OCI-LY7 (cell line): ENCODE measurements around the gene CNPY1. TPM values are rescaled to one million over a fixed set of nuclear protein-coding genes. Genes with fewer than 3 reads are reported as not detected.

ENCODE experiments used
- BruUV-seq: library from RNA; stranded (reverse); fragments of 400-500 nt; replicated peaks from 2 replicates; lab custom pipeline; 2021; lab: Mats Ljungman, UMichigan
- CTCF ChIA-PET: fragments of 300-600 bp; sonication (Branson Sonifier 250); formaldehyde crosslinking; loops from one replicate; lab custom pipeline; 2022; ENCODE audit warnings: antibody characterized with exemption; ENCODE audit not compliant: unreplicated experiment; lab: Charles Lee
- POLR2A ChIA-PET: fragments of 300-600 bp; sonication (Branson Sonifier 250); formaldehyde crosslinking; loops from one replicate; lab custom pipeline; 2022; ENCODE audit warnings: antibody characterized with exemption; lab: Charles Lee
- DNase-seq: peaks from one replicate; pipeline ENCODE4 v3.0.0-alpha.2; 2015; ENCODE audit warnings: low spot score
- H2AFZ ChIP-seq: fragments of 200-600 bp; sonication (generic), shearing (Covaris generic); 2 replicates; pipeline ENCODE4 v1.6.1; 2014; ENCODE audit warnings: mild to moderate bottlenecking, antibody characterized with exemption, low read length, moderate library complexity
- H3K27ac ChIP-seq: fragments of 200-600 bp; sonication (generic); 2 replicates; pipeline ENCODE4 v1.5.1; 2014; ENCODE audit warnings: mixed run types, low read depth, mild to moderate bottlenecking, moderate library complexity, low read length, inconsistent platforms; ENCODE audit not compliant: poor library complexity, severe bottlenecking
- H3K36me3 ChIP-seq: fragments of 200-600 bp; sonication (generic); 2 replicates; pipeline ENCODE4 v1.6.1; 2014; ENCODE audit warnings: mild to moderate bottlenecking, antibody characterized with exemption, low read length, moderate library complexity, mixed read lengths; ENCODE audit not compliant: insufficient read depth
- H3K4me1 ChIP-seq: fragments of 200-600 bp; sonication (generic); 2 replicates; pipeline ENCODE4 v1.5.1; 2014; ENCODE audit warnings: mild to moderate bottlenecking, low read length; ENCODE audit not compliant: insufficient read depth, poor library complexity, severe bottlenecking
- H3K4me2 ChIP-seq: fragments of 200-600 bp; sonication (generic); 2 replicates; pipeline ENCODE4 v1.6.1; 2014; ENCODE audit warnings: mild to moderate bottlenecking, low read length
- H3K4me3 ChIP-seq: fragments of 200-600 bp; sonication (generic); 2 replicates; pipeline ENCODE4 v1.5.1; 2014; ENCODE audit warnings: mild to moderate bottlenecking, low read depth, low read length; ENCODE audit not compliant: poor library complexity, severe bottlenecking
- H3K79me2 ChIP-seq: fragments of 200-600 bp; sonication (generic); 2 replicates; pipeline ENCODE4 v1.6.1; 2016; ENCODE audit warnings: low read depth, mild to moderate bottlenecking, low read length, moderate library complexity, mixed read lengths; ENCODE audit not compliant: insufficient read depth
- H3K9me2 ChIP-seq: fragments of 200-600 bp; sonication (generic); 2 replicates; pipeline ENCODE4 v1.6.1; 2016; ENCODE audit warnings: mild to moderate bottlenecking, low read length, mixed read lengths; ENCODE audit not compliant: insufficient read depth
- H3K9me3 ChIP-seq: fragments of 200-600 bp; sonication (generic); 2 replicates; pipeline ENCODE4 v1.6.1; 2014; ENCODE audit warnings: mild to moderate bottlenecking, mixed run types, low read length, mixed read lengths
- H4K20me1 ChIP-seq: fragments of 200-600 bp; sonication (generic); 2 replicates; pipeline ENCODE4 v1.6.1; 2014; ENCODE audit warnings: mild to moderate bottlenecking, antibody characterized with exemption, low read length, moderate library complexity, mixed read lengths; ENCODE audit not compliant: insufficient read depth
- EZH2phosphoT487 ChIP-seq: fragments of 200-600 bp; sonication (generic); IDR thresholded peaks from 2 replicates; pipeline ENCODE4 v1.6.1; 2018; ENCODE audit warnings: low read depth, borderline replicate concordance, mild to moderate bottlenecking, mixed run types, antibody characterized with exemption, low read length, moderate library complexity, mixed read lengths
- intact Hi-C: fragments of 100-400 bp; cut with micrococcal nuclease; formaldehyde crosslinking; loops from one replicate; pipeline ENCODE4 v1.10.0; 2022; ENCODE audit not compliant: unreplicated experiment
- total RNA-seq, 2 experiments: library from RNA; depleted of rRNA in 1 of 2; stranded (reverse); fragments of >200 nt in 1 of 2; shearing (Covaris generic) in 1 of 2; gene quantifications; 2 replicates each; pipeline ENCODE4 v1.2.3, GENCODE V29; 2014 to 2022
- TF ChIP-seq, protein P1 (sequence below): fragments of 200-600 bp; sonication (generic); conservative IDR thresholded peaks from 2 replicates; pipeline ENCODE4 v1.5.1; 2014; ENCODE audit warnings: mild to moderate bottlenecking, antibody characterized with exemption, low read length, moderate library complexity, mixed read lengths

CNPY1 gene
- total RNA-seq, 2 experiments from 2014 or later, result not detected

DNA sequence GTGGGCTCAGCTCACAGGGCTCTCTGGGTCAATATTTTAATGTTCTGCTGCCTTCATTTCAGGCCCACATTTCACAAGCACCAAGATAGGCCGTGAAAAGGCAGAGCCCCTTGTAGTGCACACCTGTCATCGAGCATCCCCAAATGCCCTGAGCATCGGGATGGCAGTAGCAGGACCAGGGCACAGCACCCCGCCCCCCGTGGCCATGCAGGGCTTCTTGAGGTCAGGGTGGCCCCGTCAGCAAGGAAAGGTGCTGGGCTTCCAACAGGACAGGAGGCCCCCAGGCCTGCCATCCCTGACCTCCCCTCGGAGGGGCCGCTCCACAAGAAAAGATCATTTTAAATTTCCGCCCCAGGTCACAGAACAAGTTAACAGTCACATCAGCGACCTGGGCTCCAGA, 2.9 kb upstream of the CNPY1 start:
- intact Hi-C loops, result no loop called here
- no peak overlapping the region for H2AFZ ChIP-seq
- H4K20me1 ChIP-seq, result no peaks in the 10 kb centered on the region
- no peaks in the 10 kb centered on the region for H3K79me2 ChIP-seq
- H3K4me2 ChIP-seq, result no peak overlapping the region
- H3K9me2 ChIP-seq, result no peaks in the 10 kb centered on the region
- no peak for TF ChIP-seq EZH2phosphoT487
- TF ChIP-seq, protein P1, sequence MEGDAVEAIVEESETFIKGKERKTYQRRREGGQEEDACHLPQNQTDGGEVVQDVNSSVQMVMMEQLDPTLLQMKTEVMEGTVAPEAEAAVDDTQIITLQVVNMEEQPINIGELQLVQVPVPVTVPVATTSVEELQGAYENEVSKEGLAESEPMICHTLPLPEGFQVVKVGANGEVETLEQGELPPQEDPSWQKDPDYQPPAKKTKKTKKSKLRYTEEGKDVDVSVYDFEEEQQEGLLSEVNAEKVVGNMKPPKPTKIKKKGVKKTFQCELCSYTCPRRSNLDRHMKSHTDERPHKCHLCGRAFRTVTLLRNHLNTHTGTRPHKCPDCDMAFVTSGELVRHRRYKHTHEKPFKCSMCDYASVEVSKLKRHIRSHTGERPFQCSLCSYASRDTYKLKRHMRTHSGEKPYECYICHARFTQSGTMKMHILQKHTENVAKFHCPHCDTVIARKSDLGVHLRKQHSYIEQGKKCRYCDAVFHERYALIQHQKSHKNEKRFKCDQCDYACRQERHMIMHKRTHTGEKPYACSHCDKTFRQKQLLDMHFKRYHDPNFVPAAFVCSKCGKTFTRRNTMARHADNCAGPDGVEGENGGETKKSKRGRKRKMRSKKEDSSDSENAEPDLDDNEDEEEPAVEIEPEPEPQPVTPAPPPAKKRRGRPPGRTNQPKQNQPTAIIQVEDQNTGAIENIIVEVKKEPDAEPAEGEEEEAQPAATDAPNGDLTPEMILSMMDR, result no peak
- no peak overlapping the region for H3K4me3 ChIP-seq
- POLR2A ChIA-PET, result no interaction called here
- CTCF ChIA-PET, result no interaction called here
- no peaks in the 10 kb centered on the region for H3K36me3 ChIP-seq
- H3K4me1 ChIP-seq, result no peaks in the 10 kb centered on the region
- H3K9me3 ChIP-seq, result no peaks in the 10 kb centered on the region
- no TSS peak for BruUV-seq
- DNase-seq, result no peak
- no peak overlapping the region for H3K27ac ChIP-seq

DNA sequence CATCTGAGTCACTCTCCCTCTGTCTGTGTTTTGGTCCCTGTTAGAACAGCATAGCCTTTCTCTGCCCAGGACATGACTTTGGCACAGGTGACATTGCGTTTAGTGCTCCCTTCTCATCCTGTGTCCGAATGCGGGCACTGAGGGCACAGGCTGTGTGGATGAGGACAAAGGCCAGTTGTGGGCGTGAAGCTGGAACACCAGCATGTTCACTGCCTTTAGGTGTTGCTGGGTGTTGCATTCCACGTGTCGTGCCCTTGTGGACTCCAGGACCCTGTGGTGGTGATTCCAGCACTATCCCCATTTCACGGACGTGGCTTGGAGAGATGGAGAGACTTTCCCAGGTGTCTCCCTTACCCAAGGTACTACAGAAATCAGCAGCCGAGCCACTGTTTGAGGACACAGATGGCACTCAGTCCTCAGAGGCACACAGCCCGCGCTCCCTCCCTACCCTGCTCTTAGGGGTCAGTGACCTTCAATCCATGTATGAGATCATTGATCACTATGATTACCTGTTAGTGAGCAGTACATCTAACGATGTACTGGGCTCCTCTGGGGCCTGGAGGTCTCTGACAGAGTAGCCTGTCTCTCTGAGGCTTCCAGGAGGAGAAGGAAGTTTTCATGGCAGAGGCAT, 917 bp upstream of the CNPY1 start:
- CTCF ChIA-PET, result interaction anchor here (0.6 kb wide), 1 partner anchor 189 kb away, joined by 3 read pairs; no protein-coding TSS in a partner anchor
- no peak overlapping the region for H3K4me2 ChIP-seq
- POLR2A ChIA-PET, result interaction anchor here (0.6 kb wide), 1 partner anchor 1714 kb away, joined by 3 read pairs; no protein-coding TSS in a partner anchor
- no peaks in the 10 kb centered on the region for H3K9me3 ChIP-seq
- no peaks in the 10 kb centered on the region for H3K36me3 ChIP-seq
- no peaks in the 10 kb centered on the region for H4K20me1 ChIP-seq
- H3K4me3 ChIP-seq, result no peak overlapping the region
- no peaks in the 10 kb centered on the region for H3K79me2 ChIP-seq
- TF ChIP-seq EZH2phosphoT487, result no peak
- TF ChIP-seq, protein P1, result no peak
- H3K9me2 ChIP-seq, result no peaks in the 10 kb centered on the region
- no peak overlapping the region for H3K27ac ChIP-seq
- DNase-seq, result no peak
- intact Hi-C loops, result no loop called here
- H2AFZ ChIP-seq, result no peak overlapping the region
- no peaks in the 10 kb centered on the region for H3K4me1 ChIP-seq
- BruUV-seq, result no TSS peak

DNA sequence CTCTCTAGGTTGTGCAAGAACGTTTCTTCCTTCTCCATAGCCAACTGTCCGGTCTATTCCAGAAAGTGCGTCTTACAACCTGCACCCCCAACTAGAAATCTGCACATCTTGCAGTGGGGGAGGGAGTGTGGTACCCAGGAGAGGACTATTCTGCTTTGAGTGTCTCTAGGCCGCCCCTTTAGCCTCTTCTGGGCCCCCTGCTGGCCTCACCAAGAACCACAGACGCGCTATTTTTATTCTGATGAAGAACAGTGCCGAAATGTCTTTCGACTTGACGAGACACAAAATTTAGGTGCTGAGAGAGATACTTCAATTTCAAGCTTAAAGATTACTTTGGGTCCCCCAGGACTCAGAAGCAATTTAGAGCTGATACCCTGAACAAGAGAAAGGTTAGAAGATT, 1.0 kb downstream of the CNPY1 start:
- Histone ChIP-seq H3K4me1 (no peaks in the 10 kb centered on the region), H3K9me2 (no peaks in the 10 kb centered on the region), H3K4me2 (no peak overlapping the region), H3K27ac (no peak overlapping the region), H3K4me3 (no peak overlapping the region), H2AFZ (no peak overlapping the region), H3K9me3 (no peaks in the 10 kb centered on the region), H3K36me3 (no peaks in the 10 kb centered on the region), H4K20me1 (no peaks in the 10 kb centered on the region), H3K79me2 (no peaks in the 10 kb centered on the region)
- no peak for DNase-seq
- no TSS peak for BruUV-seq
- TF ChIP-seq EZH2phosphoT487, result no peak
- TF ChIP-seq, protein P1, result peak; percentile 59
- ChIA-PET CTCF (no interaction called here), POLR2A (interaction anchor here (0.6 kb wide), 1 partner anchor 1474 kb away, joined by 4 read pairs; no protein-coding TSS in a partner anchor)
- intact Hi-C loops, result no loop called here
